Ecto neural progenitor cell (in vitro differentiated cells): Measurements from ENCODE around the gene STYXL2.

Source experiments
- DNase-seq: peaks from one replicate; pipeline ENCODE4 v3.0.0-alpha.2; 2018; ENCODE audit warnings: low spot score

Gene STYXL2

DNA sequence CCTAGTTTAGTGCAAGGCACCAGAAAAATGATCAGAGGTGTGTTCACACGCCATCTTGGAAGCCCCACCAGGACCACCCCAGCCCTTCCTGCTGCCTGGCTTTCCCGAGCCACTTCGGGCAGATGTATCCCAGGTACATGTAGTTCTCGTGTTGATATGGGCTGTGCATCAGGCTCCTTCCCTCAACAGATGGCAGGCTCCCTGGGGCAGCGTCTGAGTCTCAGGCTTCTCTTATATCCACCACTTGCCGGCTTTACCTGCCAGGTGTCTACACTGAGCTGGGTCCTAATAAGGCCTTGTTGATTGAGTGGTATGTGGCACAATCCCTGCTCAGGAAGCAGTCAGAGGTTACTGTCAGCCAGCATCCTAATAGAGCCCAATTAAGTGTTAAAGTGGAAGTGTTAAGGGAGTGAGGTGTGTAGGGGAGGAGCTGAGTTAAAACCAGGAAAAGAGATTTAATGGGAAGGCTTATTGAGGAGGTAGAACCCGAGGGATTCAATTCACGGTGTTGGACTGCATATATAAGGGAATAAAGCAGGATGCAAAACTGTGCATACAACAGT is 12.2 kb upstream of the STYXL2 start:
- no peak for DNase-seq

DNA sequence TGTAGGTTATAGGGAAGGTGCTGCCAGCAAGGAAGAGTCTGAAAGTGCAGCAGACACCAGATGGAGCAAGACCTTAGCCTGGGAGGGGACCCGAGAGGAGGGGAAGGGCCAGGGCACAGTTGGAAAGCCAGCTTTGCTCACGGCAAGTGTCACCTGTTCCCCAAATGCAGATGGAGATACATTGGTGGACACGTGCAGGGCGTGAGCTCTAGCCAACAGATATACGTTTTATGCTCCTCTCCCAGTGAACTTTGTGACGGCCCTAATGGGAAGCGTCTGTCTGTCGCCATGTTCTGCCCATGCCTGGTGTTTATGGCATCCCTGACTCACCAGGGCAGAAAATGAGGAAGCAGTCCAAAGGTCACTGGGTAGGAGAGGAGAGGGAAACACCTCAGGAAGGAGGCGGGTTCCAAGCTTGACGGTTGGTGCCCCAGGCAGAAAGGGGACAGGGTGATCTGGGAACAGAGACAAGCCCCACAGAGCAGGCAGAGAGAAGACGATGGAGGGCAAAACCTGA is 11.3 kb upstream of the STYXL2 start:
- DNase-seq = no peak

DNA sequence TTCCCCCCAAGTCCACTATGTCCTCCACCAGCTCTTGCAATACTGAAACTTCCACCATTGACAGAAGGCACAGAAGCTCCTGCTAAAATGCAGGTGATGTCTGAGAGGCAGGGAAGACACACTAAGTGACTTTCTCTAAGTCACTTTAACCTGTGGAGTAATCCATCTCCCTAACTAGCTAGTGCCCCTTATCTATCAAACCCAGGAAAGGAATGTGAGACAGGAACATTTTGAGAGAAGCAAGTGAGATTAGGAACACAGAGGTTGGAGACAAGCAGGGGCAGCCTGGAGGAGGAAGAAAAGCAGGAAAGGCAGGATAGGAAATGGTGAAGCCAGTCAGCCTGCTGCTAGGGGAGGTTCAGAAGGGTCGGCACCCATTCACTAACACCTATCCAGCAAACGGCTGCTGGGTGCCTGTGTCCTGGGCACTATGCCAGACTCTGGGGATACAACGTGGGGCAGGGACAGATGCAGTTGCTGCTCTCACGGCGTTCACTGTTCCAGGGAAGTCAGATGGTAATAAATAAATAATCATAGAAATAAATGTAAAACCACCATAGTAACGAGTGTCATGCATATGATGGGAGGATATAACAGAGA is 10.7 kb upstream of the STYXL2 start:
- no peak for DNase-seq

DNA sequence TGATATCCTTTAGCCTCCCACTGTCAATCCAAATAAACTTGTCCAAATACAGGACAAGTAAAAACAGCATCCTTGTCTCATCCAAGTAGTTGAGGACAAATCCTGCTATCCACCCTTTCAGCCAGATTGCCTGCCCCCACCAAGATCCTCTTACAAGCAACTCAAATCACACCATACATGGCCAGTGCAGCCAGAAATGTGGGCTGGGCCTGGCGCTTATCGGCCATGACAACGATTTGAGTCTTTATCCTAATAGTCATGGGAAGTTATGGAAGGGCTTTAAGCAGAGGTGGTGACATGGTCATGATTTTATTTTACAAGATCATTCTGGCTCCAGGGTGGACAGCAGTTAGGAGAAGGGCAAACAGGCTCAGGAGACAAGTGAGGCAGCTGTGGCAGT is 10.0 kb upstream of the STYXL2 start:
- no peak for DNase-seq

DNA sequence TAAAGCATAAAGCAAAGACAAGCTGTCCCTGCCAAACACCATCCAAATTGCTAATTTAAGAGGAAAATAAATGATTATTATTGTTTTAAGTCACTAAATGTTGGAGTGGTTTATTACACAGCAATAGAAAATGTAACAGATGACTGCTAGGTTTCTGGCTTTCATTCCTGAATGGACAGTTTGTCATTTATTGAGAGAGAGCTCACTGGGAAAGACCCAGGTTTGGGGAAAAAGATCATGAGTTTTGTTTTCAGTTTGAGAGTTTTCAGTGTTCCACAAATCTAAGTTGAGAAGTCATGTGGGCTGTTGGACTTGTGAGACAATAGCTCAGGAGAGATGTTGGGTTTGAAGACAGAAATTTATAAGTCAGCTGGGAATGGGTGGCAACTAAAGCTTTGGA is 9.1 kb upstream of the STYXL2 start:
- DNase-seq = no peak

DNA sequence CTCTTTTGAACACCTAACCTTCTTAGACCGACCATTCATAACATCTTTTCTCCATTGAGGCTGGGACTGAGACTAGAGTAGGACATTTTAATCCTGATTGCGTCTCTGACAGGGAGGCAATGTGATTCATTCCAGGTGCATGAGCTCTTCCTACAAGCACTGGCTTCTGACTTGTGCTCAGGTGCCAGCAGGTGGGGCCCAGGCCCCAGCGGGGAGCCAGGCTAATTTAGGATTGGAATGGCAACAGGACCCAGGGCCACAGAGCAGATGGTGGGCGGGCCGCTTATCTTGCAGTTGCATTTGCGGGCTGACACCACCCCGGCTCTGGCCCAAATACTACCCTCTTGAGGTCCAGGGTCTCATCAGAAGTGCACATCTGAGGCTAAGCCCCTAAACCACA is 7.8 kb upstream of the STYXL2 start:
- DNase-seq = no peak

DNA sequence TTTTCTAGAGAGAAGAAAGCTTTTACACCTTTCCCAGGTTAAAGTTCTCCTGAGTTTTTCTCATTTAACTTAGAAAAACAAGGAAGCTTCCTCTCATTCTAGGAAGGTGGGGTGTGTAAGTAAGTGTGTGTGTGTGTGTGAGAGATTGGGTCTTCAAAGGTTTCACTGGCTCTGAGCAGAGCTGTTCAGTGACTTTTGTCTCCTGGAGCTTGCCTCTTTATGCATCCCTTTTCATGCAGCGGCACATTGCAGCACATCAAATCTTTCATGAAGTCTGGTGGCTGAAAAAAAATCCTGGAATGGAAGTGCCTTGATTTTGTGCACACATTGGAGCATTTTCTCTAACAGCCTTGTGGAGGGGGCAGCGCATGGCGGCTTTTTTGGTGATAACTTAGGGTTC is 7.1 kb upstream of the STYXL2 start:
- DNase-seq = no peak

DNA sequence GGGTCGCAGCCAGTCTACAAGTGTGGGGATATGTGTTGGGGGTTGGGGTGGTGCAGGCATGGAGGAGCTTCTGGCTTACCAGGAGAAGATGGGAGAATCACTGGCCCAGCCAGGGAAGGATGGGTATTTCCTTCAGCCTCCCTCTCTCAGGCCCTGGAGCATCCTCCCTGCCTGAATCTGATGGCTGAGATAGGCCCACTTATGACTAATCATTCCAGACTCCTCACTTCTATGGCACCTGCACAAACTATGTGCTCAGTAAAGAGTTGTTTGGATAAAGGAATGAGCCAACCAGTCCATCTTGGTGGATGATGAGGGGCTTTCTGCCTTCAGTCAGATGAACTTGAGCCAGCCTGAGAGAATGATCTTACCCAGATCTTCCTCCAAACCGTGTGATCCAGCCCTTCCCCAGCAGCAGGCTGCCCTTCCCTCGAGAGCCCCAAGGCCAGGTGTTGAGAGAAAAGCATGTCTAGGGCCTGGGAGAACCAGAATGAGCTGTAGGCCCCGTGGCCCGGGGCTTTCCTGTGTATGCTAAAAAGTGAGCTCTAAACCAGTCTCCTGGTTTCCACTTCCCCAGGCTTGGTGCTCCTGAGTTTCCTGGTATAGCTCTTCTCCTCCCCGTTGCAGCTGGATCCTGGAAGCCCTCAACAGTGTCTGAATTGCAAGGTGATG is 5.0 kb upstream of the STYXL2 start:
- no peak for DNase-seq

DNA sequence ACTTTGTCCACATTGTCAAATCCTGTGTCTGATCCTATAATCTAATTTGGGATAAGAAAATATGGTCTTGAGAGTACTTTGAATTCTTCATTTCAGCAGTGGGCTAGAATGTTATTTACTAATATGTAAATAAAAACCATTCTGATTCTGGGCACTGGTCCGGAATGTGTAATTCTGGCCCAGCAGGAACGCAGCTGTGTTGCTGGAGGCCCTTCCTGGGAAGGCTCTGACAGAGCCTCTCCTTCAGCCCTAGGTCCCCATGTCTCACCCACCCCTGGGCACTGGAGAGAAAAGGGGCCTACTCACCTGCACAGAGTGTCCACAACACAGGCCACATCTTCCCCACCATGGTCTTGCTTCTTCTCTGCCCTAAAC is 3.9 kb upstream of the STYXL2 start:
- no peak for DNase-seq

DNA sequence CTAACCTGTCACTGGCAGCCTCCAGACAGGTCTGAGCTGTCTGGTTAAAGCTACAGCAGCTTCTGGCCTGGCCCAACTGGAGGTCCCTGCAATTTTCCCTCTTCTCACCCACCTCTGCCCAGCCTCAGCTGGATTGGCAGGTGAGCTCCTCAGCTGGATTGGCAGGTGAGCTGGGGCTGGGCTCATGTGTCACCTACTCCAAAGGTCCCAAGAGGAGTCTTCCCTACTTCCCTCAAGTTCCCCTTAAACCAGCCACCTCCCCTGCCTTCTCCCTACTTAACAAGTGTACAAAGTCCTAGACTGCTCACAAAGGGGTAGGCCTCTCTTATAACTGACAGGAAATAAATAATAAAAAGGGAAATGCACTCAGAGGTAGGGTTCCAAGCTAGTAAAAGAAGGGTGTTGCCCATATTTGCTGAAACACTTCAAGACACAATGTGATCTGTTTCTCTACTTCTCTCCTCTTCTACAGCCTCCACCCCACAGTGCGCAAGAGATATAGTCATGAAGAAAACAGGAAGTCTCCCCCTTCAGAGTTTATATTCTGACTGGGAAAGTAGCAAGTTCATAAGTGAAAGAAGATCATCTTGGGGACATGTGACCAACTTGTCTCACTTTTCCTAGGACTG is 3.4 kb upstream of the STYXL2 start, which contains the start of gene GPA33:
Gene GPA33, minus strand, starts transcription at position 64 of the 629 bp plus-strand sequence. CDS start 90 bp downstream, outside the sequence.
- DNase-seq = no peak

DNA sequence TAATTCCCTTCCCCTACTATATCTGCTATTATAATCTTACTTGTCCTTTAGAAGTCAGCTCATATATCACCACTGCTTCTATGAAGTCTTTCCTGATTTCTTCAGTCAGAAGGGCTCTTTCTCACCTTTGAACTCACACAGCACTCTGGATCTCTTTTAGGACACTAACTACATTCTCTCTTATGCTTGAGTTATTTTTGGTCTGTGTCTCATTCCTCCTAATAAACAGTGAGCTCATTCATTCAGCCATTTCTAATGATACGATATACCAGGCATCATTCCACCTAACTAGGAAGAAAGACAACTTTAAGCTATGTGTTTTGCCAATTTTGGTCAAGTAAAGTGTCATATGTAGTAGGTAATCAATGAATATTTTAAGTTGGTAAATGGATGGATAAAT is 1.2 kb upstream of the STYXL2 start:
- DNase-seq = no peak

DNA sequence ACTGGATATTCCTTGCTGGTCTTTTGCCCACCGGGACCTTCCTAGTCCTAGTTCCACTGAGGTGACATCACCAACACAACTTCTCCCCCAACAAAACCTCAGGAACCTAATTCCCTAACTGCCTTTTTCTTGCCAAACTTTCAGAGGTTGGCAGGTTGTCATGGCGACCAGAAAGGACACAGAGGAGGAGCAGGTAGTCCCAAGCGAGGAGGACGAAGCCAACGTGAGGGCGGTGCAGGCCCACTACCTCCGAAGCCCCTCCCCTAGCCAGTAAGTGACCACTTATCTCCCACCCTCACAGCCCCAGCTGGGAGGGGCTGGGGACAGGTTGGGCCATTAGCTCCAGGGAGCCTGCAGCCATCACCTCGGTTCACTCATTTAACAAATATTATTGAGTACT is 815 bp downstream of the STYXL2 start:
- DNase-seq = no peak

DNA sequence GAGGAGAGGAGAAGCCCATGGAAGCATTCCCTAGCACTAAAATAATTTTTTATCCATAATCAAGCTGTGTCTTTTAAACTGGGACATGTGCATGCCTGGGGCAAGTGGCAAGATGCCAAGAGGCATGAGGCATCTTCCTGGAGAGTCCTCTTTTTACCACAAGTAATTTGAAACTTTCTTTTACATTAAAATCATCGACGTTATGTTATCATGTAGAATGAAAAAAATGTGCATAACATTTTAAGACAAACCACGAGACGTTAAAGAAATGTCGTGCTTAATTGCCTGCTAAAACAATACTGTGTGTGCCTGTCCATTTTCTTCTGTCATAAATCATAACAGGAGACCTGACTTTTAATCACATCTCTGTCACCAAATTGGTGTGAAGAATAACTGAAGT is 1.5 kb downstream of the STYXL2 start:
- no peak for DNase-seq

DNA sequence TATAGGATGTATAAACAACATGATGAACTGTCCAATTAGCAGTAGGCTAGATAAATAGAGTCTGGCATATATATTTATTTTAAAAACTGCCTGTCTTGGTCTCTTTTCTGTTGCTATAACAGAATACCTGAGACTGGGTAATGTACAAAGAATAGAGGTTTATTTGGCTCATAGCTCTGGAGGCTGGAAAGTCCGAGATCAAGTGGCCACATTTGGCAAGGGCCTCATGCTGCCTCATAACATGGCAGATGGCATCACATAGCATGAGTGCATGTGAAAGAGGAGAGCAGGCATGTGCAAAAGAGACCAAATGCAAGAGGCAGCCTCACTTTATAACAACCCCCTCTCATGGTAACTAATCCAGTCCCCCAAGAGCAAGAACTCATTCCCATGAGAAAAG is 6.0 kb downstream of the STYXL2 start:
- DNase-seq = no peak

DNA sequence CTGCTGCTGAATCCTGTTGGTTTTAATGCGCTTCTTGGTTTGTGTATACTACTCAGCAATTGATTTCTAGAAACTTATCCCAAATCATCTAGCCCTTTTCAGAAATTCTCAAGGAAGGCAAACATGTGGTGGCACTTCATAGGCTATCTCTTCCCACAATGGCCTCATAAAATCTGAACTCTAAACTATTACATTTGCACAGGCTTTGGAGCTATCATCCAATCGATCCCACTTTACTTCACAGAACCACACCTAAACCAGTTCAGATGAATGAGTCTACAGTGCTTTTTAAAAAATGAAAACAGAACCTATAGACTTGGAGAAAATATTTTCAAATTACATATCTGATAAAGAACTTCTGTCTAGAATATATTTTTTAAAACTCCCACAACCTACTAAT is 6.9 kb downstream of the STYXL2 start:
- no peak for DNase-seq

DNA sequence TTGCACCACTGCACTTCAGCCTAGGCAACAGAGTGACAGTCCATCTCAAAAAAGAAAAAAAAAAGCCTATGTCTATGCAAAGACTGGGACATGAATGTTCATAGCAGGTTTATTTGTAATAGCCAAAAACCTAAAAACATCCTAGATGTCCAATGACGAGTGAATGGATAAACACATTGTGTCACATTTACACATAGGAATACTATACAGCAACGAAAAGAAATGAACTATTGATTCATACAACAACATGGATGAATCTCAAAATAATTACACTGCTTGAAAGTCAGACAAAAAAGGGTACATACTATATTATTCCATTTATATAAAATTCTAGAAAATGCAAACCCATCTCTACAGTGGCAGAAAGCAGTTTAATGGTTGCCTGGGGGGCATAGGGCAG is 7.9 kb downstream of the STYXL2 start:
- no peak for DNase-seq

DNA sequence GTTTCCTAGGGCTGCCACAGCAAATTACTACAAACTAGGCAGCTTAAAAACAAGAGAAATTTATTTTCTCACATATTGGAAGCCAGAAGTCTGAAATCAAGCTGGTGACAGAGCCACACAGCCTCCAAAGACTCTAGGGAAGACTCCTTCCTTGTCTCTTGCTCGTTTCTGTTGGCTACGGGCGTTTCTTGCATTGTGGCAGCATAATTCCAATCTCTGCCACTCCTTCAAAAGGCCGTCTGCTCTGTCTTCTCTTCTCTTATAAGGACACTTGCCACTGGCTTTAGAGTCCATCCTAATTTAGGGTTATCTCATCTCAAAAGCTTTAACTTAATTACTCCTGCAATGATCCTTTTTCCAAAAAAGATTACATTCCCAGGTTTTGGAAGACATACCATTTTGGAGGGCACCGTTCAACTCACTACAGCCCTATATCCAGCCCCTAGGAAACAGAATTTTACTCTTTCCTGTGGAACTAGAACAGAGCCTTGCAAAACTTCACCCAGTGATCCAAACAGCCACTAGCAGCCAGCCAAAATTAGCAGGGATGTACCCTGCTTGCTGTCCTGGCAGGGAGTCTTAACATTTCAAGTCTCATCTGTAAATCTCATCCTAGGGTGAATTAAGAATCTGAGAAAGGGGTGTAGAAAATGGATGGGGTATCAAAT is 9.2 kb downstream of the STYXL2 start:
- DNase-seq = no peak

DNA sequence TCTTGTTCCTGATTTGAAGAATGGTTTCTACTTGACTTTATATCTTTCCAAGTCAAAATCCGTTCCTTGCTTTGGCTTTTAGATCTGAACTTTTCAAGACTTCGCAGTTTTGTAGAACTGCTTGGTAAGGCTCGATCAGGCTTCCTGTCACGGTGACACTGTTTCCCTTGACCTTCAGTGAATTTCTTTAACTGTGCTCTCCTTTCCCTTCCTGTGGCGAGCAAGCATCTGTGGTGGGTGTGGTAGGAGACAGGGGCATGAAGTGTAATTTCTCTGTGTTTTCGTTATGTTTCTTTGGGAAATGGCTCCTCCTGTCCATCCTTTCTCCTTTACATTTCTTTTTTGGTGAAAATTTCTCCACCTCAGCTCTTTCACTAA is 10.4 kb downstream of the STYXL2 start:
- no peak for DNase-seq

DNA sequence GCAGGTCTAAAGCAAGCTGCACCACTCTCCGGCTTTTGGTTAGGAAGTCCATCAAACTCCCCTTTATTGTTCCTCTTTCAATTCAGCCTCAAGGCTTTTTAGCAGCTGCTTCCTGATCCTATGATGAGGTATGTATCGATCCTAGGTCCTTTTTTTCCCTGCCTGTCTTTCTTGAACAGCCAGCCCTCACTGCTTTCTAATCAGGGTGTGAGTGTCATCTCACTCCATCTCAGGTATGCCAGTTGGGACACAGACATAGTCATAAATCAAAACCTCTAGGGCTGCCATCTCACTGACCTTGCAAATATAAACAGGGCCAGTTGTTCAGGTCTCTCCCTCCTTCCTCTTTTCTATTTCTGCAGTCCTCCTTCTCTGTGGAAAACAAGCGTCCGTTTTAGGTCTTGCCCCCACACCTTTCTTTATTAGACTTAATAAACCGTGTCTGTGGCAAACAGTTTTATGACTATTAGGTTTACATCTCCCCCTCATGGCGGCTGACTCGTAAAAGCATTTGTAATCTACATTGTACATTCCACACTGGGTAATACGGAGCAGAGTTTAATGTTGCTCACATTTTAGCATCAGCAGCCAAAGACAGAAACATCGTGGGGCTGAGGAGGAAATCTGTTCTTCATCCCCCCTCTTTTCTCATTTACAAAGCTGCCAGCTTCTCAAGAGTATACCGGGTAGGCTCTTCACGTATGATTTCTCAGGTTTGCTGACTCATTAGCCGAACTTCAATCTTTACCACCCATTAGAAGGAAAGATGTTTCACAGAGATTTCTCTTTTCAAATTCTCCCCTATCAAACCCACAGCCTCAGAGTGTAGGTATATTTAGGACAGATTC is 11.6 kb downstream of the STYXL2 start:
- DNase-seq = no peak

DNA sequence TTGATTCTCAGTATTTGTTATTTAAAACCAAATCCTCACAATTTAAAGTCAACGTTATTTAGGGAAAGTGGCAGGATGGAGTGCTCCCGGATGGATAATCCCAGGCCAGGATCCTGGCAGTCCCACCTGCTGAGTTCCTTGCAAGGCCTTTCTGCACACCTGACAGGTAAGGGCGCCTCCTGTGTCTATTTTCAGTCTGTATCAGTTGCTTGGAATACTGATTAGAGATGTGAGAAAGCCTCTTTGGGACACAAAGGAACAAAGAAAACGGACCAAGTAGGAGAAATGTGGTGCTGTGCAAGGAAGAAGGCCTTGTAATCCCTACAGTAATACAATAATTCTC is 12.2 kb downstream of the STYXL2 start:
- no peak for DNase-seq

DNA sequence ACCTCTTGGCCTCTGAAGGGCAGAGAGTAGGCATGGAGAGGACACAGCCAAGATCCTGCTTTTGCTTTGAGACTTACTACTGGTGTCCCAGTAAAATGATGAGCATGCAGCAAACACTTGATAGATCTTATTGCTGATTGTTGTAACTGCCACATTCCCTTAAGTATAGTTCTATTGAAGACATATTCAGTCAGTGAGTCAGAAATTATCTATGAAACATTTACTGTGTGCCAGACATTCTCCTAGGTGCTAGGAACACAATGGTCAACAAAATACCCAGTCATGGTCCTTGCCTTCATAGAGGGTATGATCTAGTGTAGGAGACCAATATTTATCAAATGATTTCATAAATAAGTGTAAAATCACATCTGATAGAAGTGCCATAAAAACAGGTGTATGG is 13.6 kb downstream of the STYXL2 start:
- DNase-seq = no peak

DNA sequence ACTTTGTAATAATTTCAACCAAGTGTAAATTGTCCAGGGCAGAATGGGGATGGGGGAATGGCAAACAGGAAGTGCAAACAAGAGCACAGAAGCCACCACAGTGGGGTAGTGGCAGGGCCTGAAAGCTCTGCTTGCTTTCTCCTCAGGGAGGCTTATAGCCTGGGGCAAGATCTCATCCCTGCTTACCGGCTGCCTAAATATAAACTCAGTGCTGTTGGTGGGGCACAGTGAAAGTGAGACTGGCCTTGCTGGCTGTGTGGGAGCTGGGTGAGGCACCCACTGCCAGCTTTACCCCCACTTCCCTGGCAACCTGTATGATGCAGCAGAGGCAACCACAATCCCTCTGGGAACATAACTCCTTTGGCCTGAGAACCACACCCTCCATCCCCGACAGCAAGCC is 15.2 kb downstream of the STYXL2 start:
- DNase-seq = no peak
